Mucosa of stomach (tissue), 1 donor: ENCODE data around the gene CRB1.
"Not testable (repeated sequence)": the region's sequence is repeated elsewhere in the genome, so short reads cannot be mapped to it uniquely, and the experiment has no call there.

Experiments used
- H3K27me3 ChIP-seq: one replicate; pipeline ENCODE4 v1.7.0; 2013; ENCODE audit warnings: mild to moderate bottlenecking, low read length; ENCODE audit not compliant: control insufficient read depth, insufficient read depth
- H3K36me3 ChIP-seq: one replicate; pipeline ENCODE4 v1.7.0; 2013; ENCODE audit warnings: low read length; ENCODE audit not compliant: control insufficient read depth, insufficient read depth
- H3K4me1 ChIP-seq: one replicate; pipeline ENCODE4 v1.7.0; 2013; ENCODE audit warnings: mild to moderate bottlenecking, low read length; ENCODE audit not compliant: control insufficient read depth, insufficient read depth
- H3K4me3 ChIP-seq: one replicate; pipeline ENCODE4 v1.7.0; 2013; ENCODE audit warnings: low read length
- H3K9ac ChIP-seq: one replicate; pipeline ENCODE4 v1.7.0; 2013; ENCODE audit warnings: mild to moderate bottlenecking, low read length, moderate library complexity
- H3K9me3 ChIP-seq: one replicate; pipeline ENCODE4 v1.7.0; 2013; ENCODE audit warnings: mild to moderate bottlenecking, low read length, moderate library complexity; ENCODE audit not compliant: control insufficient read depth
- donor health status: Pancreatic carcinoma.

CRB1 gene

GRCh38 chr1:197471248-197471985 lies 203.4 kb downstream of the CRB1 start:
- Histone ChIP-seq H3K4me1 (peaks cover 14% of the 10 kb centered on the region), H3K27me3 (no peaks in the 10 kb centered on the region), H3K9ac (no peak overlapping the region), H3K9me3 (no peaks in the 10 kb centered on the region), H3K36me3 (no peaks in the 10 kb centered on the region), H3K4me3 (no peak overlapping the region)

- no peak overlapping the region for H3K9ac ChIP-seq
- no peaks in the 10 kb centered on the region for H3K36me3 ChIP-seq
- no peaks in the 10 kb centered on the region for H3K9me3 ChIP-seq
- H3K4me1 ChIP-seq, result peaks cover 14% of the 10 kb centered on the region
- H3K27me3 ChIP-seq, result no peaks in the 10 kb centered on the region
- H3K4me3 ChIP-seq, result no peak overlapping the region
These were observed 204.1 kb downstream of the CRB1 start for GRCh38 chr1:197472141-197472540.

DNA sequence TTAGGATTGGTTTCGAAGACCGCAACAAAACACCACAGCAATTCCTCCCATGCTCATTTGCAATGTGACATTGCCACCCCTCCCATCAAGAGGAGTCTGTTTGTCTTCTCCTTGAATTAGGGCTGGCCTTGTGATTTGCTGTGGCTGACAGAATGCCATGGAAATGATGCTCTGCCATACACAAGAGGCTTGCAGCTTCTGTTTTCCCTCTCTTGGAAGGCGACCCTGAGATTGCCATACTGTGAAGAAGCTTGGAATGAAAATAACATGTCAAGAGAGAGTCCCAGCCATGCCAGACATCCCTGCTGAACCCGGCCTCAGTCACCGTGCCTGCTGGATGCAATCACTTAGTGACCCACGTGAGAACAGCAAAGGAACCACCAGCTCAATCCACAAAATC lies 212.4 kb downstream of the CRB1 start:
- peaks cover 6% of the 10 kb centered on the region for H3K4me1 ChIP-seq
- H3K9me3 ChIP-seq, result no peaks in the 10 kb centered on the region
- H3K27me3 ChIP-seq, result no peaks in the 10 kb centered on the region
- no peak overlapping the region for H3K9ac ChIP-seq
- H3K36me3 ChIP-seq, result no peaks in the 10 kb centered on the region
- no peak overlapping the region for H3K4me3 ChIP-seq

GRCh38 chr1:197481101-197481500 lies 213.0 kb downstream of the CRB1 start:
- Histone ChIP-seq H3K9me3 (no peaks in the 10 kb centered on the region), H3K27me3 (no peaks in the 10 kb centered on the region), H3K4me1 (peaks cover 6% of the 10 kb centered on the region), H3K4me3 (no peak overlapping the region), H3K9ac (no peak overlapping the region), H3K36me3 (no peaks in the 10 kb centered on the region)

DNA sequence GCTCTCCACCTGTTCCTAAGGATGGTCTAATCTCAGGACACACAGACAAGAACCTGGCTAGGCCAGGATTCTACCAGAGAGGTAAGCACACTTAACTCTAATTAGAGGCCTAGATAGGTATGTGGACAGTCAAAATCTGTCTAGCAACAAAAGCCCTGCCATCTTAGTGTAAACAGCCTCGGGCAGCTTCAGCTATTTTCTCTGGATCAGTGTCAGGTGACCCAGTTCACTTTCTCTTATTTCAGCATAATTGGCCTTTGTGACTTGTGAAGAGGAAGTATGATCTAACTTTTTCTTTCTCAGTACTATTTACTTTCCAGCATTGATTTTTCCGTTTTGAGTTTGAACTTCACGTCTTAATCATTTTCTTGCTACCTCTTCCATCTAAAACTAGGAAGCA lies 217.7 kb downstream of the CRB1 start:
- H3K9ac ChIP-seq, result no peak overlapping the region
- peaks cover 6% of the 10 kb centered on the region for H3K4me1 ChIP-seq
- no peaks in the 10 kb centered on the region for H3K36me3 ChIP-seq
- no peaks in the 10 kb centered on the region for H3K27me3 ChIP-seq
- no peak overlapping the region for H3K4me3 ChIP-seq
- H3K9me3 ChIP-seq, result no peaks in the 10 kb centered on the region

DNA sequence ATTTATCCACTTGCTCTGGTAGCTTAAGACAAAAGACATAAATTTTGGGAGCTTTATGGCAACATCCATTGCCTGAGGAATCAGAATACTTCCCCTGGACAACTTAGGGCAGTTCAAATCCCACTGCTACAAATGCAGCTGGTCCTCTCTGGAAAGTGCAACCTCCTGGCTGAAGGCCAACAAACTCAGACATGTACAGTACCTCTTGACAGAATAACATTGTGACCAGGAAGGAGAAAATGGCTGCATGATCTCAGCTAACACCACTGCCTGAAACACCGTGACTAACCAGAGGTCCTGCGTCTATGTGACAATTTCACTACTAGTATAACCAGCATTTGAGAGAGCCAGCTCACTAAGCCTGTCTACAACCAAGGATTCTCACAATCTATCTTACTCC lies 218.9 kb downstream of the CRB1 start:
- H3K9me3 ChIP-seq, result no peaks in the 10 kb centered on the region
- H3K4me1 ChIP-seq, result no peaks in the 10 kb centered on the region
- no peak overlapping the region for H3K9ac ChIP-seq
- no peaks in the 10 kb centered on the region for H3K36me3 ChIP-seq
- H3K4me3 ChIP-seq, result no peak overlapping the region
- H3K27me3 ChIP-seq, result no peaks in the 10 kb centered on the region

- H3K27me3 ChIP-seq, H3K9ac ChIP-seq, H3K36me3 ChIP-seq, H3K4me1 ChIP-seq, H3K9me3 ChIP-seq, H3K4me3 ChIP-seq: not testable (repeated sequence)
These were observed 223.5 kb downstream of the CRB1 start for GRCh38 chr1:197491505-197491904.

- H3K9ac ChIP-seq, result no peak overlapping the region
These were observed 228.7 kb downstream of the CRB1 start for GRCh38 chr1:197496722-197497121.

DNA sequence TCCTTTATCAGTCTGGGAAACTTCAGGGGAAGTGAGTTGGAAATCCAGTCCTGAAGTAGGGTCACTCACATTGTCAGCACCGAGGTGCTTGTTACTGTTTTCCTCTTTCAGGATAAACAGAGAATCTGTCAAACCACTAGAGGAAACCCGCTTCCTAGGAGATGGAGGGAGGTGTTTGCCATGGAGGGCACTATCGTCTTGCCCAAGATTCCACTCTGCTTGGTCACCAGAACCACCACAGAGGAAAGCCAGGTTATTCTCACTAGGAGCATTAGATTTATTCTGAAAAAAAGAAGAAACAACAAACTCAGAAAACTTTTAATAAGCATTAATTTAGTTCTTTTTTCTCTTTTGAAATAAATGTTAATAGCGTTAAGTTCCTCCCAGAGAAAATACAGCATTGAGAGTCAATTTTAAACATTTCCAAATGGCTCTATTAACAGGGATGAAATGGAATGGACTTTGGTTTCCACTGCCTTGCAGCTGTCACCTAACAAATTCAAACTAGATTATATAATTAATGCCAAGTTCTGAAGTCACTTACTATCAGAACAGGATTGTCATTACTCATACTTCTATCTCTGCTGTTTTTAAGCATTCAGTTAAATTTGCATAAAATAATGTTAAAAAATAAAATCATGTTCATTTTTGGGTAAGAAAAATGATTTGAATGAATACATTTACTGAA lies 242.8 kb downstream of the CRB1 start:
- no peak overlapping the region for H3K9ac ChIP-seq
- H3K36me3 ChIP-seq, result no peaks in the 10 kb centered on the region
- no peak overlapping the region for H3K4me3 ChIP-seq
- H3K27me3 ChIP-seq, result no peaks in the 10 kb centered on the region
- H3K9me3 ChIP-seq, result no peaks in the 10 kb centered on the region
- H3K4me1 ChIP-seq, result no peaks in the 10 kb centered on the region

More at GRCh38 chr1:197496722-197497121, 228.7 kb downstream of the CRB1 start:
- Histone ChIP-seq H3K36me3 (no peaks in the 10 kb centered on the region), H3K4me1 (no peaks in the 10 kb centered on the region), H3K4me3 (no peak overlapping the region), H3K27me3 (no peaks in the 10 kb centered on the region), H3K9me3 (no peaks in the 10 kb centered on the region)

GRCh38 chr1:197515421-197515820 lies 247.4 kb downstream of the CRB1 start:
- Histone ChIP-seq H3K4me3 (no peak overlapping the region), H3K27me3 (no peaks in the 10 kb centered on the region), H3K9ac (no peak overlapping the region), H3K36me3 (no peaks in the 10 kb centered on the region), H3K9me3 (no peaks in the 10 kb centered on the region), H3K4me1 (no peaks in the 10 kb centered on the region)

GRCh38 chr1:197519741-197520334 lies 251.8 kb downstream of the CRB1 start:
- H3K27me3 ChIP-seq, result no peaks in the 10 kb centered on the region
- no peak overlapping the region for H3K9ac ChIP-seq
- H3K9me3 ChIP-seq, result no peaks in the 10 kb centered on the region
- no peaks in the 10 kb centered on the region for H3K36me3 ChIP-seq
- no peaks in the 10 kb centered on the region for H3K4me1 ChIP-seq
- H3K4me3 ChIP-seq, result no peak overlapping the region

DNA sequence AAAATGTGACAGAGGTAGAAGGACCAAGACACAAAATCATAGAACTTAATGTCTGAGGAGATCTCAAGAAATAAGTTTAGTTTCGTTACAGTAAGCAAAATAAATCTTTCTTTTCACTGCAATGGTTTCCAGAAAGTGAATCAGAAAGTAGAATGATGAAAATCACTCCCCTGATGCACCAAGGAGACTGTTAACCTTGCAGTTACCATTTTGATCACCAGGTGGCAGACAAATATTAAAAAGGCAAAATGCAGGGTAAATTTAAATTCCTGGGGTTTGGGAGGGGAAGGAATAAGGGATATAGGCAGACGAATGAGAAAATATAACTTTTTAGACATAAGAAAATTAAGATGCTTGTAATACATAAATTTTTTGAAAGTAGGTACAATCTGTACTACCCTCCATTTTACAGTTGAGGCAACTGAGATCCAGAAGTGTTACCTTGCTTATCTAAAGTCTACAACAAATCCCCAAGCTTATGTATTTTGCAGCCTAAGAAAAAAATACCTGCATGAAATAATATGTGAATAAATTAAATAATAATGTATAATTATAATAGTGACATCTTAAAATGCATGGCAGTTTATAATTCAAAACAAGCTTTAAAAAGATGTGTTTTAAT lies 253.2 kb downstream of the CRB1 start:
- Histone ChIP-seq H3K4me1 (no peaks in the 10 kb centered on the region), H3K27me3 (no peaks in the 10 kb centered on the region), H3K9me3 (no peaks in the 10 kb centered on the region), H3K4me3 (no peak overlapping the region), H3K36me3 (no peaks in the 10 kb centered on the region), H3K9ac (no peak overlapping the region)
